Gastrocnemius medialis (tissue), 4 donors: ENCODE data around the gene PPP3CA. TPM values are rescaled to one million over a fixed set of nuclear protein-coding genes. Genes with fewer than 3 reads are reported as not detected.

Experiments used
- ATAC-seq, 2 donors: fragments of 150-250 bp; one replicate each; pipeline ENCODE4 v1.9.1; 2016
- DNase-seq, 2 donors: peaks; one replicate each; pipeline ENCODE4 v3.0.0-alpha.2; 2019
- H3K27ac ChIP-seq, 4 donors: fragments of 200-600 bp; sonication (generic); 1 replicate in 1 of 4; 2 replicates in 3 of 4; pipeline ENCODE4 v1.5.1; 2016 to 2018; ENCODE audit warnings: mild to moderate bottlenecking in 2 of 4, moderate library complexity in 1 of 4
- H3K27me3 ChIP-seq, 3 donors: fragments of 200-600 bp; sonication (generic) in 2 of 3; 1 replicate in 1 of 3; 2 replicates in 2 of 3; pipeline versions ENCODE4 v1.5.1 to v1.6.0; 2016 to 2019; ENCODE audit warnings: mild to moderate bottlenecking in 1 of 3, moderate library complexity in 1 of 3
- H3K36me3 ChIP-seq, 2 donors: fragments of 200-600 bp; sonication (generic) in 1 of 2; one replicate each; pipeline ENCODE4 v1.5.1; 2017 to 2018
- H3K4me1 ChIP-seq, 2 donors: fragments of 200-600 bp; sonication (generic) in 1 of 2; one replicate each; pipeline ENCODE4 v1.5.1; 2016 to 2017; ENCODE audit warnings: mild to moderate bottlenecking in 2 of 2
- H3K4me3 ChIP-seq, 4 donors: fragments of 200-600 bp; sonication (generic) in 3 of 4; 1 replicate in 1 of 4; 2 replicates in 3 of 4; pipeline ENCODE4 v1.5.1; 2016 to 2019; ENCODE audit warnings: mild to moderate bottlenecking in 2 of 4
- H3K9me3 ChIP-seq, 3 donors: fragments of 200-600 bp; sonication (generic) in 2 of 3; 1 replicate in 1 of 3; 2 replicates in 2 of 3; pipeline ENCODE4 v1.5.1; 2016 to 2019
- CTCF ChIP-seq, 5 experiments: fragments of 450-650 bp in 3 of 5; fragments of 200-600 bp in 2 of 5; sonication (generic) in 2 of 5; IDR thresholded peaks in 4 of 5; conservative IDR thresholded peaks in 1 of 5; 1 replicate in 4 of 5; 2 replicates in 1 of 5; pipeline ENCODE4 v1.5.1; 2016 to 2019; ENCODE audit warnings: antibody characterized with exemption in 5 of 5, mild to moderate bottlenecking in 3 of 5, moderate library complexity in 3 of 5
- POLR2A ChIP-seq, 2 donors: fragments of 450-650 bp; IDR thresholded peaks; one replicate each; pipeline ENCODE4 v1.6.1; 2017; ENCODE audit warnings: antibody characterized with exemption in 2 of 2, mild to moderate bottlenecking in 2 of 2, moderate library complexity in 2 of 2
- in situ Hi-C, 4 donors: fragments of 200-750 bp; cut with MboI; loops; one replicate each; pipeline versions ENCODE4 v1.15.0 to v1.8.0; 2017; ENCODE audit warnings: low sequenced_read_pairs in 4 of 4
- intact Hi-C: fragments of 100-400 bp; cut with DNase I; formaldehyde crosslinking; loops from one replicate; pipeline ENCODE4 v1.15.1; 2023; ENCODE audit warnings: low total_unique reads
- total RNA-seq, 4 donors: library from RNA; depleted of rRNA; stranded (reverse); fragments of >200 nt; gene quantifications; one replicate each; pipeline versions ENCODE4 v1.1.0 to v1.2.3, GENCODE V29; 2016

PPP3CA gene
- total RNA-seq, 4 donors from 2014 or later = 25.1 to 30.3 (median 26.7) TPM

GRCh38 chr4:101217353-101218031 lies 129.8 kb downstream of the PPP3CA start:
- TF ChIP-seq CTCF (IDR thresholded peaks at IDR 0.05 in 4 of 5, conservative IDR thresholded peaks at IDR 0.05 in 1 of 5) (no peak), POLR2A (IDR thresholded peaks at IDR 0.05) (no peak)
- ATAC-seq (no peak), DNase-seq (no peak)
- Histone ChIP-seq H3K9me3 (no peaks in the 10 kb centered on the region), H3K4me3 (no peak overlapping the region), H3K4me1 (peaks cover 15 to 43% of the 10 kb centered on the region in 2 donors), H3K27me3 (no peaks in the 10 kb centered on the region), H3K27ac (no peak overlapping the region), H3K36me3 (no peaks in the 10 kb centered on the region)
- intact Hi-C loops (no loop called here), in situ Hi-C loops (loop anchor here in 1 of 4 donors (25.0 kb wide), 1 partner anchor 120 kb away; the partner anchor contains the start of gene PPP3CA)

DNA sequence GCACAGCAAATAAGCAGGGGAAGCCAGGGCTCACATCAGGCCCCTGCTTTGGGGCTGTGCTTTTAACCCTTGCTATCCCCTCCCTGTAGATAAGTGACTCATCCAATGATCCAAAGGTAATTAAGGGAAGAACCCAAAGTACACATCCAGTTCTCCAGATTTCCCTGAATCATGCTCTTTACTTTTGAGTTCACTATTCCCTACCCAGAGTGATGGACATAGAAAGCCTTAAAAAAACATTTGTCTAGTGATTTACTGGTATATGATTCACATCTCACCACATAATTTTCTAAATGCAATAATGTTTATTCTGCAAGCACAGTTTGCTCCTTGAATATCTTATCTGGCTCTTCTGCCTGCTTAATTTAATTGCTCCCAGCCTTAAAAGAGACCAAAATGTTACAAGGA lies 136.2 kb downstream of the PPP3CA start:
- Histone ChIP-seq H3K36me3 (no peaks in the 10 kb centered on the region), H3K4me3 (no peak overlapping the region), H3K9me3 (no peaks in the 10 kb centered on the region), H3K27ac (no peak overlapping the region), H3K4me1 (peaks cover 0 to 13% of the 10 kb centered on the region in 2 donors), H3K27me3 (no peaks in the 10 kb centered on the region)
- in situ Hi-C loops (loop anchor here in 1 of 4 donors (25.0 kb wide), 1 partner anchor 126 kb away; the partner anchor contains the start of gene PPP3CA), intact Hi-C loops (no loop called here)
- ATAC-seq = no peak
- TF ChIP-seq POLR2A (IDR thresholded peaks at IDR 0.05) = no peak
- TF ChIP-seq CTCF (IDR thresholded peaks at IDR 0.05 in 4 of 5, conservative IDR thresholded peaks at IDR 0.05 in 1 of 5) = no peak
- DNase-seq = no peak

GRCh38 chr4:101210331-101210730 lies 137.0 kb downstream of the PPP3CA start:
- intact Hi-C loops = no loop called here
- DNase-seq (no peak), ATAC-seq (no peak)
- Histone ChIP-seq H3K27me3 (no peaks in the 10 kb centered on the region), H3K36me3 (no peaks in the 10 kb centered on the region), H3K4me3 (no peak overlapping the region), H3K4me1 (peaks cover 0 to 13% of the 10 kb centered on the region in 2 donors), H3K27ac (no peak overlapping the region), H3K9me3 (no peaks in the 10 kb centered on the region)
- in situ Hi-C loops = loop anchor here in 1 of 4 donors (25.0 kb wide), 1 partner anchor 127 kb away; the partner anchor contains the start of gene PPP3CA
- TF ChIP-seq CTCF (IDR thresholded peaks at IDR 0.05 in 4 of 5, conservative IDR thresholded peaks at IDR 0.05 in 1 of 5) (no peak), POLR2A (IDR thresholded peaks at IDR 0.05) (no peak)

DNA sequence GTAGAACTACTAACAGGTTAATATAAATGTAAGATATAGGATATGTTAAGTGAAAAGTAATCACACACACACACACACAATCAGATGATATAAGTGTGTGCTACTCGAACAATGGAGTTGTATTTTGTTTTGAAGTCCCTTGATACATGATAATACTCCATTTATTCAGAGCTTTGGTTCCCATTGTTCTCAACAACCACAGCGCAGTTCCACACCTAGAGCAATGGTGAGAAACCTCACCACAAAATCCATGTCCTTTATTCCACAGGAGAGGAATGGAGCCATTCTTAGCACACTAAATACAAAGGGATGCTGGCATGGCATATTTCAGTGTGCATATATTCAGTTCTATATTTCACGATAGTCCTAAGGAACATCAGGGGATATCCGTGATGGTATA lies 139.2 kb downstream of the PPP3CA start:
- peaks cover 0 to 13% of the 10 kb centered on the region in 2 donors for H3K4me1 ChIP-seq
- H3K4me3 ChIP-seq = no peak overlapping the region
- no peaks in the 10 kb centered on the region for H3K36me3 ChIP-seq
- ATAC-seq = no peak
- no peak overlapping the region for H3K27ac ChIP-seq
- in situ Hi-C loops = loop anchor here in 1 of 4 donors (25.0 kb wide), 1 partner anchor 129 kb away; the partner anchor contains the start of gene PPP3CA
- DNase-seq = no peak
- no peak for TF ChIP-seq POLR2A (IDR thresholded peaks at IDR 0.05)
- TF ChIP-seq CTCF (IDR thresholded peaks at IDR 0.05 in 4 of 5, conservative IDR thresholded peaks at IDR 0.05 in 1 of 5) = no peak
- no peaks in the 10 kb centered on the region for H3K9me3 ChIP-seq
- intact Hi-C loops = no loop called here
- no peaks in the 10 kb centered on the region for H3K27me3 ChIP-seq
